GM20000 (cell line): Measurements from ENCODE around the gene WDFY2.

Experiments used
- DNase-seq: peaks from one replicate; pipeline ENCODE4 v3.0.0; 2012; ENCODE audit warnings: low spot score
- CTCF ChIP-seq: IDR thresholded peaks from 2 replicates; pipeline ENCODE4 v1.5.1; 2012; ENCODE audit warnings: mild to moderate bottlenecking, control low read depth; ENCODE audit errors: extremely low read depth, missing control alignments

Gene WDFY2

GRCh38 chr13:51675877-51676276, 91.6 kb downstream of the WDFY2 start:
- no peak for TF ChIP-seq CTCF
- DNase-seq: no peak

GRCh38 chr13:51676739-51677138, 92.5 kb downstream of the WDFY2 start:
- DNase-seq: no peak
- no peak for TF ChIP-seq CTCF

GRCh38 chr13:51678420-51678819, 94.2 kb downstream of the WDFY2 start:
- TF ChIP-seq CTCF: no peak
- no peak for DNase-seq

DNA sequence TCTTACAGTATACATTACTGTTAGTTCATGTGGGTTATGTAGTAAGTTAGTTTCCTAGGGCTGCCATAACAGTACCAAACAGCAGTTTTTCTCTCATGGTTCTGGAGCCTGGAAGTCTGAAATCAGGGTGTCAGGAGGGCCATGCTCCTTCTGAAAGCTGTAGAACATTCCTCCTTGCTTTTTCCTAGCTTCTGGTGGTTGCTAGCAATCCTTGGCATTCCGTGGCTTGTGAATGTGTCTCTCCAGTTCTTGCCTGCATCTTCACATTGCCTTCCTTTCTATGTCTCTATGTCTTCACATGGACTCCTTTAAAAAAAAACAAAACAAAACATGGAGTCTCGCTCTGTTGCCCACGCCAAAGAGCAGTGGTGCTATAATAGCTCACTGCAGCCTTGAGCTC, 95.4 kb downstream of the WDFY2 start:
- TF ChIP-seq CTCF: no peak
- no peak for DNase-seq

DNA sequence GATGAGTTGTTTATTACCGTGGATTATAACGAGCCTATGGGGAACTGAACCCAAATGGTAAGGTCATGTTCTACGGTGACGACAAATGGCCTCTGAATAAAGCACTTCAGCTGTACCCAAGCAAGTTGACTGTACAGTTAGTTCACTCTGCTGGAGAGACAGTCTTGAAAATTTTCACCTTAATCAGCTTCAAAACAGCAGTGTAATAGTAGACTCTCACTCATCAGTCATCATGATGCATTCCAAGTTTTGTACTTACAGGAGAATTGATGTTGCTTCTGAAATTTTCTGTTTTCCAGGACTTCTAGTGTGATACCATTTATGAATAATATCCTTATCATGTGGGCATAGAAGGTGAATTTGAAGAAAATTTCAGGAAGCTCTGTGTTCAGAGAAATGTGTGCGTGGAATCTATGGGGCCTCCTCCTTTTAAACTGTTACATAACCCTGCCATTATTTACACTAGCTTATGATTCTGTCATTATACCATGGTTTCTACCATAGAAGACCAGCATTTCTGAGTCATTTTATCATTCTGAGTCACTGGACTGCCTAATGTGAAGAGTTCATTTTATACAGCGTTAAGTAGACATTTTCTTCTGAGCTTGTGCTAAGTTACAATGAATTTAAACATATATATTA, 96.9 kb downstream of the WDFY2 start:
- no peak for DNase-seq
- no peak for TF ChIP-seq CTCF

DNA sequence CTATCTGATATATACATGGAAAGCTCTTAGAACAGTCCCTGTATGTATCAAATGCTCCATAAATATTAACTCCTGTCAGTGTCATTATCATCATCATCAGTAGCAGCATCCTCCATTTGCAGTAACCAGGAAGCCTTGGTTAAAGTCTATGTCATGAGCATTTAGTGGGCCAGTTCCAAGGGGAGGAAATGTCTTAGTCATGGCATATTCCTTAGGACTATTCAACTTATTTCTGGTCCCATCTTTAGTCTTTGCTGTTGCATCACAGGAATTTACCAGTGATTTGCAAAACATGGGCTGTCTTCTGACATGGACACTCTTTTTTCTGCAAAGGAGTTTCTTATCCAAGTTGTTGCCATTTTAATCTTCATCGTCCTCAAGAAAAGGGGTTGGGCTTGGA, 98.4 kb downstream of the WDFY2 start:
- TF ChIP-seq CTCF: no peak
- no peak for DNase-seq

DNA sequence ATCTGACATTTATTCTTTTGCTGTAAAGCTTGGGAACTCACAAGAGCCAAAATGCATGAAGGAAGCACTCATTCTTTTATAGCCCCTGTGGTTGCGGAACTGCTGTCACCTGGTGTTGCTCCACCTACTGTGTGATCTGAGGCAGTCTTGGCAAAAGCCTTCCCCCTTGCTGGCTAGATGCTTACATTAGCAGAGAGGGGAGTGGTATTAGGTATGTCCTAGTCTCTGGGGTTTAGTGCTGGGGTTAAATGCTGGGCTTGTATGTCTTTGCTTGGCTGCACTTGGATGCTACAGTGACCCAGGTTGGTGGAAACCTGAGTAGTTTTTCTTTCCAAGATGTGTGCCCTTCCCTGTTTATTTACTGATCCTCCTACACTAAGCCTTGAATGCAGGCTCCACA, 99.3 kb downstream of the WDFY2 start:
- DNase-seq: no peak
- no peak for TF ChIP-seq CTCF
